Sciatic nerve (tissue), 2 donors: ENCODE data around the gene ACTA2. TPM values are rescaled to one million over a fixed set of nuclear protein-coding genes. Genes with fewer than 3 reads are reported as not detected.
A peak's percentile ranks its signal among the peaks of the same experiment; 100 is the strongest.

Source experiments
- ATAC-seq: fragments of 200-7000 bp; cut with Tn5 transposase; one replicate; pipeline ENCODE4 v1.9.1; 2020; ENCODE audit warnings: mild to moderate bottlenecking, moderate library complexity
- DNase-seq: peaks from one replicate; pipeline ENCODE4 v3.0.0-alpha.2; 2020; ENCODE audit warnings: low spot score
- intact Hi-C: fragments of 100-400 bp; cut with DNase I; formaldehyde crosslinking; loops from one replicate; pipeline ENCODE4 v1.14.2; 2022
- total RNA-seq: library from RNA; stranded (reverse); fragmentation: NEBNext Ultra II Directional; extraction: Animal tissue kit (Norgen Biotek cat#: 25700); gene quantifications from one replicate; pipeline ENCODE4 v1.2.1, GENCODE V29; 2021
- donor health status: DM: no; HTN: no; CAD: no.
- donor health status: DM: no; HTN: no; CAD: no.

The ACTA2 gene
- total RNA-seq, 1 donor from 2014 or later = 573 TPM

GRCh38 chr10:88908194-88908593 is 44.4 kb downstream of the ACTA2 start:
- ATAC-seq = no peak
- DNase-seq = no peak
- intact Hi-C loops = no loop called here

GRCh38 chr10:88906921-88907320 is 45.7 kb downstream of the ACTA2 start:
- DNase-seq (no peak), ATAC-seq (no peak)
- intact Hi-C loops = no loop called here

- intact Hi-C loops = no loop called here
- DNase-seq = no peak
- no peak for ATAC-seq
Measured at GRCh38 chr10:88903715-88904114, 48.9 kb downstream of the ACTA2 start.

GRCh38 chr10:88901984-88902789 is 50.4 kb downstream of the ACTA2 start:
- DNase-seq (no peak), ATAC-seq (no peak)
- intact Hi-C loops = no loop called here

GRCh38 chr10:88901206-88901983 is 51.2 kb downstream of the ACTA2 start:
- no peak for DNase-seq
- intact Hi-C loops = no loop called here
- peak; percentile 35 for ATAC-seq

GRCh38 chr10:88899886-88900285 is 52.7 kb downstream of the ACTA2 start:
- DNase-seq (no peak), ATAC-seq (peak; percentile 29)
- intact Hi-C loops = no loop called here

GRCh38 chr10:88898727-88899126 is 53.8 kb downstream of the ACTA2 start:
- DNase-seq = no peak
- intact Hi-C loops = no loop called here
- no peak for ATAC-seq

- DNase-seq (no peak), ATAC-seq (peak; percentile 44)
- intact Hi-C loops = no loop called here
Measured at GRCh38 chr10:88896994-88897853, 55.3 kb downstream of the ACTA2 start.

- intact Hi-C loops = no loop called here
- DNase-seq (no peak), ATAC-seq (peak; percentile 48)
Measured at GRCh38 chr10:88896372-88896993, 56.1 kb downstream of the ACTA2 start.

GRCh38 chr10:88895250-88895649 is 57.3 kb downstream of the ACTA2 start:
- ATAC-seq (no peak), DNase-seq (no peak)
- intact Hi-C loops = no loop called here

GRCh38 chr10:88893611-88894010 is 59.0 kb downstream of the ACTA2 start:
- no peak for DNase-seq
- ATAC-seq = peak; percentile 71
- intact Hi-C loops = no loop called here

GRCh38 chr10:88892222-88892967 is 60.2 kb downstream of the ACTA2 start:
- ATAC-seq (no peak), DNase-seq (no peak)
- intact Hi-C loops = no loop called here

GRCh38 chr10:88890681-88891381 is 61.7 kb downstream of the ACTA2 start:
- ATAC-seq = no peak
- intact Hi-C loops = no loop called here

GRCh38 chr10:88889559-88890337 is 62.8 kb downstream of the ACTA2 start:
- no peak for ATAC-seq
- intact Hi-C loops = no loop called here

More at GRCh38 chr10:88890681-88891381, 61.7 kb downstream of the ACTA2 start:
- no peak for DNase-seq

GRCh38 chr10:88888810-88889445 is 63.6 kb downstream of the ACTA2 start:
- no peak for ATAC-seq
- intact Hi-C loops = no loop called here
- DNase-seq = no peak

More at GRCh38 chr10:88889559-88890337, 62.8 kb downstream of the ACTA2 start:
- DNase-seq = no peak

- intact Hi-C loops = no loop called here
- DNase-seq = no peak
- ATAC-seq = no peak
Measured at GRCh38 chr10:88886557-88886956, 66.0 kb downstream of the ACTA2 start.
